Measurements from ENCODE around the gene OR7C1.
A peak's percentile ranks its signal among the peaks of the same experiment; 100 is the strongest.

The OR7C1 gene

GRCh38 chr19:14835011-14835410, at the start of gene OR7C1, which contains the start of gene OR7A5:
TSS of gene OR7C1 (minus strand) at chr19:14835185. CDS start at chr19:14800136, 35,049 bp downstream.
TSS of gene OR7A5 (minus strand) at chr19:14835185. CDS start at chr19:14828241, 6,944 bp downstream.
- no peak for DNase-seq

- no peak for DNase-seq
Measured at GRCh38 chr19:14871619-14872230, 36.7 kb upstream of the OR7C1 start.

DNA sequence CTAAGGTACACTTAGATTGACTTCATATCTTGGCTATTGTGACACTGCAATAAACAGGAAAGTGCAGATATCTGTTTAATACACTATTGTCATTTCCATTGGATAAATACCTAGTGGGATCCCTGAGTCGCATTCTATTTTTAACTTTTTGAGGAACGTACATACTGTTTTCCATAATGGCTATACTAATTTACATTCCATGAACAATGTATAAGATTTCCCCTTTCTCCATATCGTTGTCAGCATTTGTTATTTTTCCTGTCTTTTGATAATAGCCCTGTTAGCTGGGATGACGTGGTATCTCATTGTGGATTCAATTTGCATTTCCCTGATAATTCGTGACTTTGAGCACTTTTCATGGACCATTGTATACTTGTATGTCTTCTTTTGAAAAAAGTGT, 33.5 kb upstream of the OR7C1 start:
- no peak for DNase-seq

- no peak for DNase-seq
Measured at GRCh38 chr19:14848822-14849221, 13.8 kb upstream of the OR7C1 start, which contains the start of gene OR7A10. TSS of gene OR7A10 (minus strand) at chr19:14848922. CDS start at chr19:14841877, 7,045 bp downstream.

- DNase-seq: no peak
Measured at GRCh38 chr19:14843578-14843977, 8.6 kb upstream of the OR7C1 start.

GRCh38 chr19:14843169-14843568, 8.2 kb upstream of the OR7C1 start:
- no peak for DNase-seq

DNA sequence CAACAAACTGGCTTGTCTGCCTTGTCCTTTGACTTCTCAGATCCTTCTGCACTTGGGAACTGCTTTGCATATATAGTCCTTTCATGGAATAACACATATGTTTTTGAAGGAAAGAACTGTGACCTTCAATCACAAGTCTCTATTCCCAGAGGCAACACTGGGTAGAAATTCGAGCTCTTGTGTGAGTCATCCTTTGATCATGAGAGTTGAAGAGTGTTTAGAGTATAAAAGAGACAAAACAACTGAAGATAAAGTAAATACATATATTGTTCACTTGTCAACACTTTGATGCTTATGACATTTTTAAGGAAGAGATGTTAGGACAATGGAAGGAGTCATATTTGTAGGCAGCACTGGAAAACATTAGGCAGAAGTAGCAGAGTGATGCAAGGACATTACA, 5.2 kb upstream of the OR7C1 start:
- no peak for DNase-seq

GRCh38 chr19:14837391-14837790, 2.4 kb upstream of the OR7C1 start:
- DNase-seq: no peak

GRCh38 chr19:14830702-14831101, 4.3 kb downstream of the OR7C1 start:
- no peak for DNase-seq

GRCh38 chr19:14826006-14826405, 9.0 kb downstream of the OR7C1 start:
- DNase-seq: no peak

DNA sequence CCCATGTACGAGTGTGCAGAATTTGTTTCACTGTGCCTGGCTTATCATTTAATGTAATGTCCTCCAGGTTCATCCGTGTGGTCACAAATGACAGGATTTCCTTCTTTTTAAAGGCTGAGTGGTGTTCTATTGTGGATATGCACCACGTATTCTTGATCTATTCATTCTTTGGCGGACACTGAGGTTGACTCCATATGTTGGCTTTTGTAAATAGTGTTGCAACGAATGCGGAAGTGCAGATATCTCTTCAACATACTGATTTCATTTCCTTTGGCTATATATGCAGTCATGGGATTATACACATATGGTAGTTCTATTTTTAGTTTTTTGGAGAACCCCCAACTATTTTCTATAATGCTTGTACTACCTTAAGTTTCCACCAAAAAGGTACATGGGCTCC, 13.0 kb downstream of the OR7C1 start:
- DNase-seq: no peak

DNA sequence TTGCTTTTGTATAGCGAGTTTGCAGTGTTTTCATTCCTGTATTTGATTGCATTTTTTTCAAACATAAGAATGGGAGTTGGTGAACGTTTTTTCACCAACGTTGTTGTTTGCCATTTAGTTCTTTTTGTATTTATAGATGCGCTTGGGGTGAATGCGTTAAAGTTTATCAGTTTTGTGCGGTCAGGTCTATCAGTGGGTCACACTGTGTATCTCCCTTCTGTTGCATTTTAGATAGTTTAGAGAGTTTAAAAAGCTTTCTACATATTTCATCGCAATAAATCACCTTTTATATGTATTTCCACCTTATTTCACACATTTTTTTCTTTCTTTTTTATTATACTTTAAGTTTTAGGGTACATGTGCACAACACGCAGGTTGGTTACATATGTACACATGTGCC, 16.4 kb downstream of the OR7C1 start:
- no peak for DNase-seq

DNA sequence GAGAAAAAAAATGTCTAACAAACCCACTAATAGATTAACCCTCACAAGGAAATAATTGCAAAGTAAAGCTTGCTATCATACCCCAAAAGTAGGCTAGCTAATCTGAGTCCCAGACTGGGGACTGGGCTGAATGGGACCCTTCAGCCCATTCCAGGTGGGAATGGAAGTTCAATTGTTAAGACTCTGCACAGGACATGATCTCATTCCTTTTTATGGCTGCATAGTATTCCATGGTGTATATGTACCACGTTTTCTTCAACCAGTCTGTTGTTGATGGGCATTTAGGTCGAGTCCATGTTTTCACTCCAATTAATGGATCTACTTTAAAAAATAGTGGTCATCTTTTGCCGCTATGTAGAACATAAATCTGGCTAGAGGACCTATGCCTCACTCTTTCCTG, 17.9 kb downstream of the OR7C1 start:
- DNase-seq: no peak

GRCh38 chr19:14814982-14815652, 19.9 kb downstream of the OR7C1 start:
- DNase-seq: no peak

GRCh38 chr19:14809272-14810057, 25.5 kb downstream of the OR7C1 start:
- DNase-seq: no peak

- DNase-seq: no peak
Measured at GRCh38 chr19:14804765-14805164, 30.2 kb downstream of the OR7C1 start.

DNA sequence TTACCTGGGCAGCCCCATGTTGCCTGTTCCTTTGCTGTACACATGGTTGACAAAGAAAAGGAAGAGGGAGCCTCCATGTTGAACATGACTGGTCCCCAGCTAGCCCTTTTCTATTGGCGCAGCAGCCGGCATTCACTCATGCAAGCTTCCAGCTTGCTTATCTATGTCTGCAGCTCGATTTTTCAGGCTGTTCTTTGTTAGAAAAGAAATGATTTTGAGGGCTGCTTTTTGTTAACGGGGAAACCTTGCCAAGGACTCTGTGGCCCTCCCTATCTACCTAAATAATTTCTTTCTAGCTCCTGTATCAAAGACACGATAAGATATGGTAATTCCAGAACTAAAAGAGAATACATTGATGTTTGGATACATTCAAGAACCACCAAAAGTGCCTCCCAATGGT, 36.2 kb downstream of the OR7C1 start:
- DNase-seq: no peak

- no peak for DNase-seq
Measured at GRCh38 chr19:14796021-14796420, 39.0 kb downstream of the OR7C1 start.

- DNase-seq: no peak
Measured at GRCh38 chr19:14795078-14795721, 39.8 kb downstream of the OR7C1 start.

DNA sequence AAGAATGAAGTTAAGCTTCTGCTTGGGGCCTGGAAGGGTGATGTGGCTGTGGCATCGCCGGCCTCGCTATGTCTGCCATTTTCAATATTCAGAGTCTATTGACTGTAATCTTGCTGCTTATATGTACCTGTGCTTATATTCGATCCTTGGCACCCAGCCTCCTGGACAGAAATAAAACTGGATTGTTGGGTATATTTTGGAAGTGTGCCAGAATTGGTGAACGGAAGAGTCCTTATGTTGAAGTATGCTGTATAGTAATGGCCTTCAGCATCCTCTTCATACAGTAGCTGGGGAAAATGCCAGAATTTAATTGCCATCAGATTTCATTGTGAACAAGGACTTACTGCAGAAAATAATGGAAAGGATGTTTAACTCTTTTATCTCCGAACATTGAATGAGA, 42.7 kb downstream of the OR7C1 start:
- DNase-seq: peak; percentile 2

- peak; percentile 73 for DNase-seq
Measured at GRCh38 chr19:14786421-14786851, 48.5 kb downstream of the OR7C1 start.

GRCh38 chr19:14785102-14785793, 49.7 kb downstream of the OR7C1 start:
- DNase-seq: peak; percentile 53

- peak; percentile 67 for DNase-seq
Measured at GRCh38 chr19:14784730-14785101, 50.3 kb downstream of the OR7C1 start.
